Measurements from ENCODE around the gene RALBP1. TPM values are rescaled to one million over a fixed set of nuclear protein-coding genes. Genes with fewer than 3 reads are reported as not detected.

Gene RALBP1
- total and polyA plus RNA-seq, 2 of the 8 experiments (the other 6 are each of a cell fraction or from before 2014, with no cell fraction given), result 40.3 to 67.8 TPM

GRCh38 chr18:9466846-9467245, 8.5 kb upstream of the RALBP1 start:
- Histone ChIP-seq H3K56ac (replicated peaks; ENCODE audit: insufficient read length, low read depth, low read length) (no peak overlapping the region), H3K27ac (ENCODE audit: low read depth, low read length) (no peak overlapping the region), H3K4me2 (ENCODE audit: insufficient read depth in 1 of 2, low read depth in 2 of 2, low read length in 2 of 2) (no peak overlapping the region), H2BK20ac (ENCODE audit: low read length) (no peak overlapping the region), H3K79me2 (ENCODE audit: control insufficient read depth in 1 of 2, insufficient read depth in 2 of 2, low read length in 2 of 2) (no peaks in the 10 kb centered on the region), H4K8ac (ENCODE audit: extremely low read depth, insufficient read depth, low read length) (no peak overlapping the region), H2BK15ac (ENCODE audit: low read length) (no peak overlapping the region), H2BK120ac (replicated peaks; ENCODE audit: low read depth, low read length) (no peak overlapping the region), H2BK5ac (ENCODE audit: low read depth, low read length) (no peak overlapping the region), H3K23ac (ENCODE audit: insufficient read length) (no peak overlapping the region), H3K36me3 (ENCODE audit: control insufficient read depth in 2 of 4, insufficient read depth in 4 of 4, low read length in 3 of 4) (no peaks in the 10 kb centered on the region), H3K9ac (replicated peaks in 1 of 4; ENCODE audit: extremely low read depth in 1 of 4, low read depth in 3 of 4, low read length in 3 of 4) (no peak overlapping the region), H2BK12ac (ENCODE audit: low read depth, low read length) (no peak overlapping the region), H2AFZ (ENCODE audit: low read length) (no peak overlapping the region), H2AK5ac (ENCODE audit: low read depth, low read length) (no peak overlapping the region), H4K20me1 (replicated peaks in 1 of 2; ENCODE audit: control insufficient read depth in 1 of 2, insufficient read depth in 2 of 2, low read length in 2 of 2) (no peaks in the 10 kb centered on the region), H3K4me3 (ENCODE audit: extremely low read depth in 1 of 4, insufficient read depth in 2 of 4, low read depth in 3 of 4, low read length in 4 of 4) (no peak overlapping the region), H4K5ac (ENCODE audit: insufficient read length, low read depth, low read length) (no peak overlapping the region), H3K9me3 (ENCODE audit: insufficient read depth in 2 of 2, low read depth in 1 of 2, low read length in 1 of 2) (peaks cover 0 to 14% of the 10 kb centered on the region in 2 experiments; a peak in 3 of 4 replicates), H3K23me2 (ENCODE audit: low read depth, low read length) (no peaks in the 10 kb centered on the region), H4K91ac (replicated peaks; ENCODE audit: insufficient read length, low read length) (no peak overlapping the region), H3K79me1 (ENCODE audit: low read depth, low read length) (no peaks in the 10 kb centered on the region), H3K4me1 (replicated peaks in 1 of 4; ENCODE audit: control insufficient read depth in 3 of 4, insufficient read depth in 4 of 4, low read length in 3 of 4) (no peaks in the 10 kb centered on the region), H3K18ac (ENCODE audit: extremely low read depth, low read length) (no peak overlapping the region), H3K4ac (replicated peaks; ENCODE audit: insufficient read length, low read depth, low read length) (no peak overlapping the region), H3K14ac (ENCODE audit: insufficient read length) (no peak overlapping the region), H3K27me3 (replicated peaks in 1 of 4; ENCODE audit: control insufficient read depth in 3 of 4, extremely low read depth in 1 of 4, insufficient read depth in 3 of 4, low read length in 3 of 4) (no peaks in the 10 kb centered on the region; a peak in 1 of 7 replicates)
- TF ChIP-seq CHD2 (IDR thresholded peaks at IDR 0.05; ENCODE audit: low read length), result no peak
- no peak for TF ChIP-seq NRF1 (IDR thresholded peaks at IDR 0.05; ENCODE audit: low read depth, low read length)
- TF ChIP-seq SP1 (IDR thresholded peaks at IDR 0.05; ENCODE audit: low read depth, low read length), result no peak
- no peak for TF ChIP-seq EGR1 (IDR thresholded peaks at IDR 0.05; ENCODE audit: borderline replicate concordance, low read depth, low read length)
- TF ChIP-seq RAD21 (IDR thresholded peaks at IDR 0.05 in 1 of 2, conservative IDR thresholded peaks at IDR 0.05 in 1 of 2; ENCODE audit: low read depth in 2 of 2, low read length in 2 of 2), result no peak
- TF ChIP-seq EP300 (IDR thresholded peaks at IDR 0.05; ENCODE audit: borderline replicate concordance in 1 of 2, low read depth in 2 of 2, low read length in 2 of 2), result no peak
- TF ChIP-seq TEAD4 (IDR thresholded peaks at IDR 0.05; ENCODE audit: low read depth, low read length), result no peak
- TF ChIP-seq RNF2 (IDR thresholded peaks at IDR 0.05; ENCODE audit: borderline replicate concordance, low read depth, low read length, missing control alignments, poor library complexity, severe bottlenecking), result no peak
- no peak for FAIRE-seq
- POLR2A ChIA-PET (ENCODE audit: partially characterized antibody), result no interaction called here
- CTCF ChIA-PET (ENCODE audit: partially characterized antibody), result no interaction called here
- WGBS, 2 experiments (ENCODE audit: extremely low coverage in 1 of 2, insufficient coverage in 1 of 2, insufficient read length in 1 of 2, insufficient replicate concordance in 2 of 2, low coverage in 1 of 2, low lambda C conversion rate in 2 of 2, missing lambda C conversion rate in 1 of 2), result 94% methylated on average over 1 of the region's 1 CpG; no CpG with 5 or more reads in 1 of the 2 experiments
- no peak for DNase-seq (ENCODE audit: low read depth in 1 of 2, low spot score in 2 of 2)

Data from H1 (cell line).